GM06990 (cell line): ENCODE measurements around the gene IRF2BP1.

Source experiments
- DNase-seq: peaks from one replicate; pipeline ENCODE4 v3.0.0-alpha.2; 2011; ENCODE audit not compliant: insufficient read length; ENCODE audit errors: extremely low read depth
- H3K27me3 ChIP-seq: replicated peaks from 2 replicates; pipeline ENCODE4 v1.6.0; 2011; ENCODE audit warnings: low read length; ENCODE audit not compliant: control insufficient read depth, insufficient read depth
- H3K36me3 ChIP-seq: 2 replicates; pipeline ENCODE4 v1.5.1; 2011; ENCODE audit warnings: low read length; ENCODE audit not compliant: control insufficient read depth, insufficient read depth
- H3K4me3 ChIP-seq: replicated peaks from 2 replicates; pipeline ENCODE4 v1.5.1; 2011; ENCODE audit warnings: low read depth, mild to moderate bottlenecking, control low read depth, low read length
- TF ChIP-seq, protein P1 (sequence below): IDR thresholded peaks from 2 replicates; pipeline ENCODE4 v1.5.1; 2011; ENCODE audit warnings: low read length, control low read depth, mild to moderate bottlenecking, inconsistent platforms; ENCODE audit not compliant: insufficient read depth, poor library complexity, severe bottlenecking

Gene IRF2BP1

DNA sequence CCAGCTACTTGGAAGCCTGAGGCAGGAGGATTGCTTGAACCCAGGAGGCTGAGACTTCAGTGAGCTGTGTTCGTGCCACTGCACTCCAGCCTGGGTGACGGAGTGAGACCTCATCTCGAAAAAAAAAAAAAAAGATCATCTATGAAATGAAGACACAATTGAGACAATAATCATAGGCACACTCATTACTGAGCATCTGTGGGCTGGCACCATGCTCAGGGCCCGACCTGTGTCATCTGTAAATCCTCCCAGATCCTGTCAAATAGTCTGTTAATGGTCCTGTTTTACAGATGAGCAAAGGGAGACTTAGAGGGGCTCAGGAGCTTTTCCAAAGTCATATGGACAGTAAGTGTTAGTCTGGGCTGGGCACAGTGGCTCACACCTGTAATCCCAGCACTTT, 32.8 kb upstream of the IRF2BP1 start:
- TF ChIP-seq, protein P1, sequence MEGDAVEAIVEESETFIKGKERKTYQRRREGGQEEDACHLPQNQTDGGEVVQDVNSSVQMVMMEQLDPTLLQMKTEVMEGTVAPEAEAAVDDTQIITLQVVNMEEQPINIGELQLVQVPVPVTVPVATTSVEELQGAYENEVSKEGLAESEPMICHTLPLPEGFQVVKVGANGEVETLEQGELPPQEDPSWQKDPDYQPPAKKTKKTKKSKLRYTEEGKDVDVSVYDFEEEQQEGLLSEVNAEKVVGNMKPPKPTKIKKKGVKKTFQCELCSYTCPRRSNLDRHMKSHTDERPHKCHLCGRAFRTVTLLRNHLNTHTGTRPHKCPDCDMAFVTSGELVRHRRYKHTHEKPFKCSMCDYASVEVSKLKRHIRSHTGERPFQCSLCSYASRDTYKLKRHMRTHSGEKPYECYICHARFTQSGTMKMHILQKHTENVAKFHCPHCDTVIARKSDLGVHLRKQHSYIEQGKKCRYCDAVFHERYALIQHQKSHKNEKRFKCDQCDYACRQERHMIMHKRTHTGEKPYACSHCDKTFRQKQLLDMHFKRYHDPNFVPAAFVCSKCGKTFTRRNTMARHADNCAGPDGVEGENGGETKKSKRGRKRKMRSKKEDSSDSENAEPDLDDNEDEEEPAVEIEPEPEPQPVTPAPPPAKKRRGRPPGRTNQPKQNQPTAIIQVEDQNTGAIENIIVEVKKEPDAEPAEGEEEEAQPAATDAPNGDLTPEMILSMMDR, result no peak
- DNase-seq, result no peak
- H3K4me3 ChIP-seq, result no peak overlapping the region
- no peaks in the 10 kb centered on the region for H3K36me3 ChIP-seq
- H3K27me3 ChIP-seq, result peaks cover 2% of the 10 kb centered on the region

DNA sequence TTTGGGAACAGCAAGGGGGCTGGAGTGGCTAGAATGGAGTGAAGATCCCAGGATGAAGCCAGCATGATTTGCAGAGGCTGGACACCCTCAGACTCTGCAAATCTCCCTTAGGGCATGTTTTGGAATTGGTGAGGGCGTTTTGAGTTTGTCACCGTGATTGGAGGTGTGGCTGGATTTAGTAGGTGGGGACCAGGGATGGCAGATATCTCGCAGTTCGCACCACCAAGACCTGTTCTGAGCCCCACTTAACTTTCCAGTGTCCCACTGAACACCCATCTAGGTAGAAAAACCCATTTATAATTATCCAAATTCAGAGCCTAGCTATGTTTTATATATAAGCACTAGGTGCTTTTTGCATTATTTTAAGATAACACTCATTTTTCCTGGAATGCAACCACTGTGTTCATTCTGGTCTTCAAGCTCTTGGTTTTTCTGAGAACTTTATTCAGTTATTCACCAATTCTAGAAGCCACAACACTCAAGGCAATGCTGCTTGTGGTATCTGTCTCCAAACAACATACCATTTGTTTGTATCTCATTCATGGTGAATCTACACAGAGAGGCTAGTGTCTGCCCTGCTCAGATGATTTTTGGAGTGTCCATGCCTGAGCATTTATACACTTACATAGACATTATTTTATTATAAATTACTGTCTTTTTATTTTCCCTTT, 31.6 kb upstream of the IRF2BP1 start:
- Histone ChIP-seq H3K36me3 (no peaks in the 10 kb centered on the region), H3K27me3 (peaks cover 2% of the 10 kb centered on the region), H3K4me3 (no peak overlapping the region)
- DNase-seq, result no peak
- TF ChIP-seq, protein P1, result no peak

DNA sequence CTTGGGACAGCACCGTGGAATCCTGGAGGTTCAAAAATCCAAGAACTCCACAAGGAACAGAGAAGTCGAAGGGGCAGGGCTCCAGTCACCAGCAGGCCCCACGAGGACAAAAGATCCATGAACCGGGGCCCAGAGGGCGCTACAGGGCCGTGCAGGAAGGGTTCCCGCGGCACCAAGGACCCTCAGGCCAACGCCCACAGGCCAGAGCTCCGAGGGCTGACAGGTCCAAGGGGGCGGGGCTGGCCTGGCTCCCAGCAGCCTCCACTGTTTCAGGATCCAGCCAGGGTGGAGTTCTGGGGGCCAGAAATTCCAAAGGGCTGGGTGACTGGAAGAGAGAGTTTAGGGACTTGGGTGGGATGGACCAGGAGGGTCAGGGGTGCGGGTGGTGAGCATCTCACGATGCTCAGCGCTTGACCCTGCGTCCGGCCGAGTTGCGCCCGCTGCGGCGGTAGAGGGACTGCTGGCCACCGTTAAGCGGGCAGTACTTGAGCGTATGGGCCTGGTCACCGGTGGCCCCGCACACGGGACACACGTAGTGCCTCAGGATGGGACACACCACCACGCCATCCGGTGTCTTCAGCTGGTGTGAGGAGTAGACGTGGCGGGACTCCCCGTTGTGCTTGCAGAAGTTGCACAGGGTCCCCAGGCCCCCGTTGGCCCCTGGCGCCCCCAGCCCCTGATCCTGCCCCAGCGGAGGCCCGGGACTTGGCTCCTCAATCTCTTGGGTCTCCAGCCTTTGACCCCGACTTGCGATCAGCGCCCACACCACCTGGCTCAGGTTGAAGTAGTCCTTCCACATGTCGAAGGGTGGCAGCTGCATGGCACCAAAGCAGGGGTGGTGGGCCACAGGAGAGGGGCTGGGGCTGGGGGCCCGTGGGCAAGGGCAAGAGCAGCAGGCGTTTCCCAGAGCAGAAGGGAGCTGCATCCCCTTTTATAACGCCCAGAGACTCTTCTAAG, 28.2 kb upstream of the IRF2BP1 start, which contains the start of gene NANOS2:
NANOS2 (minus strand) TSS at position 905 of the 957 bp plus-strand sequence; CDS start at position 820, 85 bp downstream.
- no peaks in the 10 kb centered on the region; the same call in 1 of the 2 replicates for H3K27me3 ChIP-seq
- no peak within 1 kb of the TSS for H3K4me3 ChIP-seq
- DNase-seq, result no peak
- H3K36me3 ChIP-seq, result no peaks in the 10 kb centered on the region
- TF ChIP-seq, protein P1, result peak; percentile 5

DNA sequence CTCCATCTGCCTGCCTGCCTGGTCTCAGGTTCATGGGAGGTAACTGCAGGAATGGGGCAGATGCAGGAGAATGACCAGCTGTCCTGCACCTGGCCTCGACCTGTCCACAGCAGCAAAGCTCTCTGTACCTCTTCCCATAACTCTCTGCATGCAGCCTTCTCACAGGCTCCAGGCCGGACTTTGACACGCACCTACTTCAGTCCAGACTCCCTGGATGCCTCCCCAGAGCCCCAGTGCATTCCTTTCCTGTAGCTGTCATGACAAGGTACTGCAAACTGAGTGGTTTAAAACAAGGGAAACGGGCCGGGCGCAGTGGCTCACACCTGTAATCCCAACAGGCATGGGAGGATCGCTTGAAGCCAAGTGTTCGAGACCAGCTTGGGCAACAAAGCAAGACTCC, 25.4 kb upstream of the IRF2BP1 start:
- no peaks in the 10 kb centered on the region for H3K36me3 ChIP-seq
- H3K27me3 ChIP-seq, result no peaks in the 10 kb centered on the region; the same call in 1 of the 2 replicates
- TF ChIP-seq, protein P1, result no peak
- DNase-seq, result no peak
- H3K4me3 ChIP-seq, result no peak overlapping the region

DNA sequence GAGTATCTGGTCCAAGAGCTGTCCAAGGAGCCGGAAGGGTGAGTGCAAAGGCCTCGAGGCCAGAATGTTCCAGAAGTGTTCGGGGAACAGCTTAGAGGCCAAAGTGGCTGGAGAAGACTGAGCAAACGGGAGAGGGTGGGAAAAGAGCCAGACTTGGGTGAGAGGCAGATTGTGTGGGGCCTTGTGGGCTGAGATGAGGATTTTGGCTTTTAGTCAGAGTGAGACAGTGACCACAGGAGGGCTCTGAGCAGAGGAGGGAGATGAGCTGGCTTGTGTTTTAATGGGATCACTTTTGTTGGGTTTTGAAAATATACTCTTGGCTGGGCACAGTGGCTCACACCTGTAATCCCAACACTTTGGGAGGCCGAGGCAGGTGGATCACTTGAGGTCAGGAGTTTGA, 23.0 kb upstream of the IRF2BP1 start:
- H3K36me3 ChIP-seq, result no peaks in the 10 kb centered on the region
- TF ChIP-seq, protein P1, result no peak

More for the DNA sequence above, 23.0 kb upstream of the IRF2BP1 start:
- no peak for DNase-seq
- Histone ChIP-seq H3K4me3 (no peak overlapping the region), H3K27me3 (no peaks in the 10 kb centered on the region; the same call in 1 of the 2 replicates)
